Endodermal cell (in vitro differentiated cells): ENCODE data around the gene ABCC10. TPM values are rescaled to one million over a fixed set of nuclear protein-coding genes. Genes with fewer than 3 reads are reported as not detected.

Experiments used
- DNase-seq: peaks from one replicate; pipeline ENCODE4 v3.0.0-alpha.2; 2017
- H3K27ac ChIP-seq: 2 replicates; pipeline ENCODE4 v1.5.1; 2013; ENCODE audit warnings: mild to moderate bottlenecking, low read depth, low read length, moderate library complexity
- H3K27me3 ChIP-seq: 2 replicates; pipeline ENCODE4 v1.6.1; 2013; ENCODE audit warnings: mild to moderate bottlenecking, low read length, moderate library complexity; ENCODE audit not compliant: insufficient read depth, control insufficient read depth, poor library complexity, severe bottlenecking
- H3K36me3 ChIP-seq: 2 replicates; pipeline ENCODE4 v1.7.0; 2013; ENCODE audit warnings: mild to moderate bottlenecking, low read length, moderate library complexity; ENCODE audit not compliant: control insufficient read depth, insufficient read depth
- H3K4me1 ChIP-seq: one replicate; pipeline ENCODE4 v1.7.0; 2013; ENCODE audit warnings: low read length; ENCODE audit not compliant: control insufficient read depth, insufficient read depth
- H3K4me3 ChIP-seq: 2 replicates; pipeline ENCODE4 v1.5.1; 2013; ENCODE audit warnings: mild to moderate bottlenecking, low read length, moderate library complexity
- H3K9ac ChIP-seq: 2 replicates; pipeline ENCODE4 v1.6.1; 2013; ENCODE audit warnings: mild to moderate bottlenecking, low read length, moderate library complexity; ENCODE audit not compliant: poor library complexity, severe bottlenecking; ENCODE audit errors: extremely low read depth
- H3K9me3 ChIP-seq: 2 replicates; pipeline ENCODE4 v1.6.1; 2013; ENCODE audit warnings: mild to moderate bottlenecking, low read length, moderate library complexity; ENCODE audit not compliant: control insufficient read depth
- H3K27ac Mint-ChIP-seq: 2 replicates; pipeline ENCODE4 v1.8.0; 2020; ENCODE audit warnings: mixed read lengths
- H3K27me3 Mint-ChIP-seq: 2 replicates; pipeline ENCODE4 v1.8.0; 2021; ENCODE audit warnings: mild to moderate bottlenecking, mixed read lengths; ENCODE audit not compliant: insufficient read depth
- H3K36me3 Mint-ChIP-seq: 2 replicates; pipeline ENCODE4 v1.8.0; 2020; ENCODE audit warnings: low read depth, mixed read lengths
- H3K4me1 Mint-ChIP-seq: 2 replicates; pipeline ENCODE4 v1.8.0; 2020; ENCODE audit warnings: mixed read lengths
- H3K4me3 Mint-ChIP-seq: 2 replicates; pipeline ENCODE4 v1.8.0; 2020; ENCODE audit warnings: mild to moderate bottlenecking, moderate library complexity, mixed read lengths
- H3K9me3 Mint-ChIP-seq: 2 replicates; pipeline ENCODE4 v1.8.0; 2020; ENCODE audit warnings: mild to moderate bottlenecking, mixed read lengths
- CTCF ChIP-seq: fragments of 200-600 bp; sonication (generic); conservative IDR thresholded peaks from 2 replicates; pipeline ENCODE4 v1.5.0; 2021; ENCODE audit warnings: antibody characterized with exemption, mild to moderate bottlenecking
- WGBS, 2 experiments: methylation state at CpG; one replicate each; pipeline versions ENCODE4 v1.1.5 to v1.1.7; 2013; ENCODE audit warnings: missing lambda C conversion rate in 2 of 2, mixed read lengths in 1 of 2; ENCODE audit not compliant: insufficient coverage in 1 of 2, insufficient read length in 1 of 2; 5-methylcytosine and 5-hydroxymethylcytosine counted together
- total RNA-seq, 2 donors: library from RNA; stranded (reverse); fragmentation: NEBNext Ultra II Directional in 1 of 2; extraction: Animal tissue kit (Norgen Biotek cat#: 25700) in 1 of 2; gene quantifications; 2 replicates in 1 of 2; 3 replicates in 1 of 2; pipeline ENCODE4 v1.2.1, GENCODE V29; 2021

The ABCC10 gene
- total RNA-seq, 2 donors from 2014 or later = 34.1 to 44.8 TPM

GRCh38 chr6:43432009-43432945, 4.9 kb downstream of the ABCC10 start:
- Histone ChIP-seq H3K27me3 (no peaks in the 10 kb centered on the region), H3K4me1 (no peaks in the 10 kb centered on the region), H3K27ac (no peak overlapping the region), H3K4me3 (no peak overlapping the region), H3K9me3 (no peaks in the 10 kb centered on the region), H3K9ac (no peak overlapping the region), H3K36me3 (peaks cover 19% of the 10 kb centered on the region)
- WGBS, 2 experiments = 94 to 95% methylated on average over 13 to 19 of the region's 19 CpGs
- no peak overlapping the region for H3K27ac Mint-ChIP-seq
- peaks cover 10% of the 10 kb centered on the region for H3K4me1 Mint-ChIP-seq
- no peak overlapping the region for H3K4me3 Mint-ChIP-seq
- H3K36me3 Mint-ChIP-seq = peaks cover 23% of the 10 kb centered on the region
- H3K27me3 Mint-ChIP-seq = no peaks in the 10 kb centered on the region
- DNase-seq = no peak
- H3K9me3 Mint-ChIP-seq = peaks cover under 1% of the 10 kb centered on the region
- no peak for TF ChIP-seq CTCF

- H3K36me3 ChIP-seq = peaks cover 19% of the 10 kb centered on the region
- H3K27ac ChIP-seq = no peak overlapping the region
- H3K27ac Mint-ChIP-seq = no peak overlapping the region
- WGBS, 2 experiments = 87 to 88% methylated on average over 5 to 8 of the region's 8 CpGs
- peaks cover 27% of the 10 kb centered on the region for H3K36me3 Mint-ChIP-seq
- H3K4me1 ChIP-seq = no peaks in the 10 kb centered on the region
- H3K9me3 ChIP-seq = no peaks in the 10 kb centered on the region
- no peaks in the 10 kb centered on the region for H3K27me3 ChIP-seq
- H3K4me3 Mint-ChIP-seq = no peak overlapping the region
- no peak overlapping the region for H3K4me3 ChIP-seq
- TF ChIP-seq CTCF = no peak
- DNase-seq = no peak
- H3K9ac ChIP-seq = no peak overlapping the region
- H3K9me3 Mint-ChIP-seq = no peaks in the 10 kb centered on the region
- H3K27me3 Mint-ChIP-seq = no peaks in the 10 kb centered on the region
- peaks cover 9% of the 10 kb centered on the region for H3K4me1 Mint-ChIP-seq
Observed at GRCh38 chr6:43433148-43433547, 5.8 kb downstream of the ABCC10 start.

GRCh38 chr6:43434001-43434840, 6.9 kb downstream of the ABCC10 start:
- Mint-ChIP-seq H3K4me3 (no peak overlapping the region), H3K36me3 (peaks cover 29% of the 10 kb centered on the region), H3K9me3 (no peaks in the 10 kb centered on the region), H3K4me1 (no peaks in the 10 kb centered on the region), H3K27ac (no peak overlapping the region), H3K27me3 (no peaks in the 10 kb centered on the region)
- H3K36me3 ChIP-seq = peaks cover 19% of the 10 kb centered on the region
- H3K9me3 ChIP-seq = no peaks in the 10 kb centered on the region
- no peak for TF ChIP-seq CTCF
- no peak overlapping the region for H3K4me3 ChIP-seq
- 88 to 93% methylated on average over 12 to 15 of the region's 15 CpGs for WGBS, 2 experiments
- DNase-seq = no peak
- H3K9ac ChIP-seq = no peak overlapping the region
- H3K27me3 ChIP-seq = no peaks in the 10 kb centered on the region
- H3K27ac ChIP-seq = no peak overlapping the region
- H3K4me1 ChIP-seq = no peaks in the 10 kb centered on the region
